Ramos (cell line): ENCODE results near the gene DNAJC12.
"Not testable (repeated sequence)": the region's sequence is repeated elsewhere in the genome, so short reads cannot be mapped to it uniquely, and the experiment has no call there.

Source experiments
- in situ Hi-C: fragments of 300-500 bp; cut with MboI; formaldehyde crosslinking; loops from one replicate; pipeline ENCODE4 v1.14.3; 2022; ENCODE audit warnings: low sequenced_read_pairs; ENCODE audit not compliant: unreplicated experiment

The DNAJC12 gene

GRCh38 chr10:67843284-67843683 lies 5.3 kb upstream of the DNAJC12 start:
- in situ Hi-C loops: no loop called here

GRCh38 chr10:67841737-67842136 lies 3.7 kb upstream of the DNAJC12 start:
- in situ Hi-C loops: no loop called here

DNA sequence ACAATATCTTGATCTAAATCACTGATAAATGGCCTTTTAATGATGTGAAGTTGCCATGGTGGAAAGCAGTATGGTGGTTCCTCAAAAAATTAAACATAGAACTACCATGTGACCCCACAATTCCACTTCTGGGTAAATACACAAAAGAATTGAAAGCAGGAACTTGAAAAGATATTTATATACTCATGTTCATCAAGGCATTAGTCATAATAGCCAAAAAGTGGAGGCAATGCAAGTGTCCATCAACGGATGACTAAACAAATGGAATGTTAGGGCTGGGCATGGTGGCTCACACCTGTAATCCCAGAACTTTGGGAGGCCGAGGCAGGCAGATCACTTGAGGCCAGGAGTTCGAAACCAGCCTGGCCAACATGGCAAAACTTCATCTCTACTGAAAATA lies 2.0 kb upstream of the DNAJC12 start:
- in situ Hi-C loops: no loop called here

DNA sequence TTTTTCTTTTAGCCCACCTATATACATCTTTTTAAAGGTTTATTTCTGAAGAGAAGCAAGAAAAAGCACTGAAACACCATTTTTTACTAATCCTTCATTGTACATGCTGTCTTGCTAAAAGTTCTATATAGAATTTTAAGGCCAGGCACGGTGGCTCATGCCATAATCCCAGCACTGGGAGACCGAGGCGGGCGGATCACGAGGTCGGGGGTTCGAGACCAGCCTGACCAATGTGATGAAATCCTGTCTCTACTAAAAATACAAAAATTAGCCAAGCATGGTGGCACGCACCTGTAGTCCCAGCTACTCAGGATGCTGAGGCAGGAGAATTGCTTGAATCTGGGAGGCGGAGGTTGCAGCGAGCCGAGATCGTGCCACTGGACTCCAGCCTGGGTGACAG lies 1.5 kb upstream of the DNAJC12 start:
- in situ Hi-C loops: not testable (repeated sequence)

- in situ Hi-C loops: no loop called here
Observed at GRCh38 chr10:67836972-67837371, 1.0 kb downstream of the DNAJC12 start.

GRCh38 chr10:67836488-67836887 lies 1.5 kb downstream of the DNAJC12 start:
- in situ Hi-C loops: no loop called here

DNA sequence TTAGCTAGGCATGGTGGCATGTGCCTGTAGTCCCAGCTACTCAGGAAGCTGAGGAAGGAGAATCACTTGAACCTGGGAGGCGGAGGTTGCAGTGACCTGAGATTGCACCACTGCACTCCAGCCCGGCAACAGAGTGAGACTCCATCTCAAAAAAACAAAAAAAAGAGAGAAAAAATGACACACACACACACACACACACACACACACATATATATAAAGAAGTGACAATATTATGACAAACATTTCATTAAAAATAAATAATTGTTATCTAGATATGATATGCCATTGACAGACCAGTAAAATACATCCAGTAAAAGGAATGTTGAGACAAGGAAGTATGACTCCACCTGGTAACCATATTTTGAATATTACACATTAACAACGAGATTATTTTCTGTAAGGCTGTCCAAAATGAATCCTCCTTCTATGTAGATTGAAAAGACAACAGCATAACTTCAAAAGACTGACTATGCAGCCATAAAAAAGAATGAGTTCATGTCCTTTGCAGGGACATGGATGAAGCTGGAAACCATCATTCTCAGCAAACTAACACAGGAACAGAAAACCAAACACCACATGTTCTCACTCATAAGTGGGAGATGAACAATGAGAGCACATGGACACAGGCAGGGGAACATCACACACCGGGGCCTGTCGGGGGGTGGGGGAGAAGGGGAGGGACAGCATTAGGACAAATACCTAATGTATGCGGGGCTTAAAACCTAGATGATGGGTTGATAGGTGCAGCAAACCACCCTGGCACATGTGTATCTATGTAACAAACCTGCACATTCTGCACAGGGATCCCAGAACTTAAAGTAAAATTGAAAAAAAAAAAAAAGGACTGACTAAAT lies 2.2 kb downstream of the DNAJC12 start:
- in situ Hi-C loops: not testable (repeated sequence)

GRCh38 chr10:67834375-67834774 lies 3.6 kb downstream of the DNAJC12 start:
- in situ Hi-C loops: no loop called here

DNA sequence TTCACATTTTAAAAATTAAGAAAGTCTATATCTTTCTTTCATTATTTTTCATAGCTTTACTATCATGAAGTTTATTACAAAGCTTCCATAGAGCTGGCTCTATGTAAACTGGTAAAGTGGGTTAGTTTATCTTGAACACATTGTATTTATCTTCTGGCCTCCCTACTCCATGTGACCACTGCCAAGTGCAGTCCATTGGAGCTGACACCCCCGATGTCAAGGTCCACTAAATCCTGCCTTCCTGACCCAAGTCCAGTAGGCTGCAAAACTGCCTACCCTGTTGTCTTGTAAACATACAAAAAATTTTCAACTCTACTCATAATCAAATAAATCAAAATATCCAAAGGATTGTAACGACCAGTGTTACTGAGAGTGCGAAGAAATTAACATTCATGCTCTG lies 10.2 kb downstream of the DNAJC12 start:
- in situ Hi-C loops: no loop called here

DNA sequence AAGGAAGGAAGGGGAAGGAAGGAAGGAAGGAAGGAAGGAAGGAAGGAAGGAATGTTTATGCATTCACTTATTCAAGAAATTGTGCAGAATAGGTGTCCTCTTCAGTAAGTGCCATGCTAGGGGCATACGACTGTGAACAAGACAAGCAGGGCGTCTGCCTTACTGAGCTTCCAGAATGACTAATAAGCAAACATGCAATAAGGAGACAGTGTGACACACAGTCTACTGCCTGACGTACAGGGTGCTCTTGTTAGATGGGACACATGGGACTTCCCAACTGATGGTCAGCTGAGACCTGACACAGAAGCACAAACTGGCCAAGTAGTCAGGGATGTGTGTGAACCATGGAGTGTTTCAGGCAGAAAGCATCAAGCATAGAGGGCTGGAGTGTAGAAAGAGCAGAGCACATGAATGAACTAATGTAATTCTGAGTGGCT lies 18.2 kb downstream of the DNAJC12 start:
- in situ Hi-C loops: no loop called here

- in situ Hi-C loops: no loop called here
Observed at GRCh38 chr10:67818323-67818722, 19.7 kb downstream of the DNAJC12 start.

DNA sequence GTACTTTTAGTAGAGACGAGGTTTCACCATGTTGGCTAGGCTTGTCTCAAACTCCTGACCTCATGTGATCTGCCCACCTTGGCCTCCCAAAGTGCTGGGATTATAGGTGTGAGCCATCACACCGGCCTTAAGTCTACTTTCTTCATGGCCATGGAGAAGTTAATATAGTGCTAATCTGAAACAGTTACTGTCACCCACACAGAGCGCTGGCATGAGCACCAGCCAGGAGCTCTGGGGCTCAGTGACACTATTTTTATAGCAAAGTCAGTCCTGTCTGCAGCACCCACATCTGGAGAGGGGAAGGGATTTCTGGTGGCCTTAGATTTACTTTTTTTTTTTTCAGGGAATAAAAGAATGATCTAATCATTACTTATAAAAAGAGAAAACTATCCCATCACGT lies 21.3 kb downstream of the DNAJC12 start:
- in situ Hi-C loops: no loop called here

DNA sequence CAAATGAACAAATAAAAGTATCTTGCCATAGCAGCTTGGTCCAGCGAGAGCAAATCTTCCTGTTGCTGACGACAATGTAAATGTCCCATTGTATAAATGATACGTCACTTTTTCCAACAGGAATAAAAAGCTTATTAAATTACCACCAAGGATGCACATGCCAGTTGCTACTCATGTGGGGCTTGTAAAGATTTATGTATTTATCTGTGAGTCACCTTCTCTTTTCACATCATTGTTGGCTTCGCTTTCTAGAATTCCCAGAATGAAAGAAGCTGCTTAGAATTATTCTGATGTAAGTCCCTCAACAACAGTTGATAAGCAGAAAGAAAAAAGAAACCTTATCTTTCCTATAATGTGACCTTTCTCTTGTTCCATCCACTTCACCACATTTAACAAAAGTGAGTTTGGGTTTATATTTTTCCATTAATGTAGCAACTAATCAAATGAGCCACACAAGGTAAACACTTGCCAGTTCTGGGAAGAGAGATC lies 22.4 kb downstream of the DNAJC12 start:
- in situ Hi-C loops: no loop called here

GRCh38 chr10:67812007-67812406 lies 26.0 kb downstream of the DNAJC12 start:
- in situ Hi-C loops: no loop called here

DNA sequence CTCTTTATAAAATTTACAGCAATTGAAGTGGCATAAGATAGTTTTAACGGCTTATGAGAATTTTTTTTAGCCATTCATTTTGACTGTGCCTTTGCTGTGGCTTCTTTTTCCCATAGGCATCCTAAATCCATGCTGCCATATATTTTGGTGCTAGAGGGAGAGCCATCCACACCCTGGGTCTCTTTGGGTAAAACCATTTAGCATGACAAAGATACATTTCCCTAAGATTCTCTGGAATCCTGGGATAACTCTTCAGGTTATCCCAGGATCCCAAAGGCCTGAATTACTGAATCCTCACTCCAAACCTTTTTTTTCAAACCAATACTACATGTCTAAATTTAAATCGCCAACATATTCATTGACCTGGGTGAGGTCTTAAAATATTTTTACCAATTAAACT lies 28.9 kb downstream of the DNAJC12 start:
- in situ Hi-C loops: no loop called here

DNA sequence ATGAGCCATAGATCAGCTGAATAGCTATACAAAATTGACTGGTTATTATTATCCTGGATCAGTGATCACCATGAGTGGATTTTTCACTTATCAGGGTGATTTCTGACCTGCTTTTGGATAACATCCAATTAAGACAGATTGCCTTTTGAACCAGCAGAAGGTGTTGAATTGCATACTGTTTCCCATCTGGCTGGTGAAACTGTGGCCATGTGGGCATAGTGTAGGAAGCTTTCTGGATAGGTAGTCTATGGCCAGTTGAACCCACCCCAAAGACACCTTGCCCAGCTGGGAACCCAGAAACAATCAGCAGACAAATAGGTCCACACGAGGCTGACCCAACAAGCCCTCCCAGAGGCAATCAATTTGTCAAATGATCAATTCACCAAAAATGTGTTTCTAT lies 29.3 kb downstream of the DNAJC12 start:
- in situ Hi-C loops: no loop called here

GRCh38 chr10:67807855-67808456 lies 30.0 kb downstream of the DNAJC12 start:
- in situ Hi-C loops: no loop called here

- in situ Hi-C loops: no loop called here
Observed at GRCh38 chr10:67804395-67804678, 33.7 kb downstream of the DNAJC12 start.

DNA sequence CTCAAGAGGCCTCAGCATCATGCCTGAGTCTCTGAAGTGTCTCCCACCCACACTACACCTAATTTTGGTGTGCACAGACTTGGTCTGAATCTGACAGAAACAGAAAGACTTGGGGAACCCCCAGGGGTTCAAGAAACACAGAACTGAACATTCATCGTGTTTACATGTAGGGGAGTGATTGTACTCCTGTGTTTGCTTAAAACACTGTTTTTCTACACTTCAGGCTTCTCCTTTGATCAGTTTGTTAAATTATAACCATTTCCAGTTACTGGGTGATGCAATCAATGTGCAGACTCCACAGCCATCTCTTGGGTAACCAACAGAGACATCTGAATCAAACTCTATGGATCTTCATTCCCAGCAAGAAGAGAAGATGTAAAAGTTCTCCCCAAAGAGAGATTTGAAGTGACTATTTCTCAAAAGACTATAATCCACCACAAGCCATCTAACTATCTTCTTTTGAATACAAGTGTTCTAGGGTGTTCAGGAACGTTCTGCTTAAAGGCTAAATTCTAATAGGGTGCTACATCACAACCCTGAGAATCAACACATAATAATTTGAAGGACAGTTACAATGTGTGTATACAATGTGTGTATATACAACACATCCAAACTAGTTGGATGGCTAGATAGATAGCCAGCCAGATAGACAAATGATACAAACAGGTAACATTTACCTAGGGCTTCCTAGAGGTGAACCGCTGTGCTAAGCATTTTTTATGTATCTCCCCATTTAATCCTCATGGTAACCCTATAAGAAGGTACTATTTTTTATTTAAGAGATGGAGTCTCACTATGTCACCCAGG lies 34.2 kb downstream of the DNAJC12 start:
- in situ Hi-C loops: no loop called here

GRCh38 chr10:67802767-67803538 lies 35.0 kb downstream of the DNAJC12 start:
- in situ Hi-C loops: no loop called here
